HCT116 (cell line): Measurements from ENCODE around the gene ASGR1. TPM values are rescaled to one million over a fixed set of nuclear protein-coding genes. Genes with fewer than 3 reads are reported as not detected.

Source experiments
- ATAC-seq: fragments of 200-7000 bp; cut with Tn5 transposase; 2 replicates; pipeline ENCODE4 v1.9.1; 2020; ENCODE audit warnings: mild to moderate bottlenecking, moderate library complexity
- BruUV-seq: library from RNA; stranded (reverse); fragments of 400-500 nt; replicated peaks from 2 replicates; lab custom pipeline; 2021; lab: Mats Ljungman, UMichigan
- CTCF ChIA-PET: fragments of 300-600 bp; sonication (Branson Sonifier 250); formaldehyde crosslinking; loops from one replicate; lab custom pipeline; 2021; ENCODE audit warnings: antibody characterized with exemption; lab: Charles Lee
- POLR2A ChIA-PET: fragments of 300-600, 350-600 bp; sonication (Branson Sonifier 250); formaldehyde crosslinking; loops from one replicate; lab custom pipeline; 2021; ENCODE audit warnings: antibody characterized with exemption; lab: Charles Lee
- RAD21 ChIA-PET, 2 experiments: fragments of 300-600 bp; sonication (Branson Sonifier 250); formaldehyde crosslinking; loops; one replicate each; lab custom pipeline; 2023; ENCODE audit warnings: low total read pairs in 2 of 2; ENCODE audit not compliant: uncharacterized antibody in 2 of 2, unreplicated experiment in 2 of 2, low non-redundant PET in 1 of 2; lab: Charles Lee
- DNase-seq: peaks from one replicate; pipeline ENCODE4 v3.0.0-alpha.2; 2010; ENCODE audit warnings: low read depth, low spot score
- H2AFZ ChIP-seq: fragments of 200-600 bp; shearing (Covaris generic), sonication (generic); 2 replicates; pipeline ENCODE4 v1.6.1; 2017; ENCODE audit warnings: low read depth, mixed run types, mixed read lengths, antibody characterized with exemption, low read length; ENCODE audit not compliant: poor library complexity, severe bottlenecking
- H3K27ac ChIP-seq: 2 replicates; pipeline ENCODE4 v1.5.1; 2012; ENCODE audit warnings: low read depth, low read length
- H3K27me3 ChIP-seq: fragments of 200-600 bp; sonication (generic); 2 replicates; pipeline ENCODE4 v1.6.1; 2016; ENCODE audit warnings: mixed run types, low read length, mixed read lengths; ENCODE audit not compliant: insufficient read depth
- H3K36me3 ChIP-seq, 2 experiments: fragments of 200-500 bp in 1 of 2; fragments of 200-600 bp in 1 of 2; sonication (Bioruptor generic) in 1 of 2; sonication (generic) in 1 of 2; 2 replicates each; pipeline versions ENCODE4 v1.5.1 to v1.6.1; 2014 to 2016; ENCODE audit warnings: low read length in 2 of 2, inconsistent platforms in 1 of 2, mixed read lengths in 1 of 2, mixed run types in 1 of 2; ENCODE audit not compliant: insufficient read depth in 2 of 2, control insufficient read depth in 1 of 2
- H3K4me1 ChIP-seq, 2 experiments: fragments of 200-600 bp in 1 of 2; sonication (generic) in 1 of 2; 2 replicates each; pipeline versions ENCODE4 v1.5.1 to v1.6.1; 2012 to 2017; ENCODE audit warnings: low read length in 2 of 2, inconsistent platforms in 1 of 2, mild to moderate bottlenecking in 1 of 2, mixed read lengths in 1 of 2, mixed run types in 1 of 2, moderate library complexity in 1 of 2; ENCODE audit not compliant: insufficient read depth in 2 of 2, control insufficient read depth in 1 of 2
- H3K4me2 ChIP-seq: fragments of 200-600 bp; sonication (generic); 2 replicates; pipeline ENCODE4 v1.6.1; 2017; ENCODE audit warnings: mixed run types, low read length, mixed read lengths
- H3K4me3 ChIP-seq, 2 experiments: fragments of 200-600 bp in 1 of 2; sonication (generic) in 1 of 2; replicated peaks in 1 of 2; 2 replicates each; pipeline ENCODE4 v1.5.1; 2011 to 2016; ENCODE audit warnings: low read length in 2 of 2, control low read depth in 1 of 2, low read depth in 1 of 2, mild to moderate bottlenecking in 1 of 2, mixed read lengths in 1 of 2, mixed run types in 1 of 2
- H3K79me2 ChIP-seq: fragments of 200-600 bp; sonication (generic); 2 replicates; pipeline ENCODE4 v1.6.1; 2017; ENCODE audit warnings: mild to moderate bottlenecking, mixed run types, low read length, moderate library complexity, mixed read lengths; ENCODE audit not compliant: insufficient read depth
- H3K9ac ChIP-seq: fragments of 200-600 bp; sonication (generic); 2 replicates; pipeline ENCODE4 v1.6.1; 2016; ENCODE audit warnings: low read length, mixed read lengths
- H3K9me2 ChIP-seq: fragments of 200-600 bp; sonication (generic), shearing (Covaris generic); 2 replicates; pipeline ENCODE4 v1.6.1; 2017; ENCODE audit warnings: mixed run types, mild to moderate bottlenecking, moderate library complexity; ENCODE audit not compliant: insufficient read depth
- H3K9me3 ChIP-seq, 2 experiments: fragments of 200-500 bp in 1 of 2; fragments of 200-600 bp in 1 of 2; sonication (Bioruptor generic) in 1 of 2; sonication (generic) in 1 of 2; 2 replicates each; pipeline ENCODE4 v1.6.1; 2014 to 2017; ENCODE audit warnings: low read length in 2 of 2, mixed read lengths in 2 of 2, inconsistent platforms in 1 of 2, low read depth in 1 of 2, mild to moderate bottlenecking in 1 of 2, mixed run types in 1 of 2, moderate library complexity in 1 of 2; ENCODE audit not compliant: control insufficient read depth in 1 of 2, insufficient read depth in 1 of 2
- H4K20me1 ChIP-seq: fragments of 200-600 bp; sonication (generic), shearing (Covaris generic); 2 replicates; pipeline ENCODE4 v1.6.1; 2017; ENCODE audit warnings: mixed run types, mild to moderate bottlenecking, moderate library complexity; ENCODE audit not compliant: insufficient read depth
- CEBPB ChIP-seq: IDR thresholded peaks from 2 replicates; pipeline ENCODE4 v1.6.1; 2012; ENCODE audit warnings: low read depth
- ELF1 ChIP-seq: IDR thresholded peaks from 2 replicates; pipeline ENCODE4 v1.6.1; 2012; ENCODE audit warnings: low read depth, borderline replicate concordance
- EZH2 ChIP-seq: fragments of 200-600 bp; sonication (generic); IDR thresholded peaks from 2 replicates; pipeline ENCODE4 v1.6.1; 2017; ENCODE audit warnings: antibody characterized with exemption, mixed run types
- EZH2phosphoT487 ChIP-seq: fragments of 200-600 bp; IDR thresholded peaks from 2 replicates; pipeline ENCODE4 v1.6.1; 2018; ENCODE audit warnings: antibody characterized with exemption, borderline replicate concordance
- POLR2A ChIP-seq: IDR thresholded peaks from 2 replicates; pipeline ENCODE4 v1.7.0; 2011; ENCODE audit warnings: borderline replicate concordance; ENCODE audit not compliant: insufficient read depth, insufficient read length; ENCODE audit errors: extremely low read depth
- RAD21 ChIP-seq: IDR thresholded peaks from 2 replicates; pipeline ENCODE4 v1.6.1; 2012; ENCODE audit warnings: low read depth, mild to moderate bottlenecking
- REST ChIP-seq: IDR thresholded peaks from 2 replicates; pipeline ENCODE4 v1.6.1; 2012; ENCODE audit warnings: low read depth
- SIN3A ChIP-seq: IDR thresholded peaks from 2 replicates; pipeline ENCODE4 v1.6.1; 2012; ENCODE audit warnings: low read depth
- SP1 ChIP-seq: IDR thresholded peaks from 2 replicates; pipeline ENCODE4 v1.6.1; 2012; ENCODE audit warnings: low read depth
- SRF ChIP-seq: IDR thresholded peaks from 2 replicates; pipeline ENCODE4 v1.6.1; 2012; ENCODE audit warnings: low read depth
- TCF7L2 ChIP-seq: IDR thresholded peaks from 2 replicates; pipeline ENCODE4 v1.7.0; 2011; ENCODE audit warnings: borderline replicate concordance, inconsistent platforms; ENCODE audit not compliant: insufficient read depth, insufficient read length; ENCODE audit errors: extremely low read depth
- YY1 ChIP-seq: IDR thresholded peaks from 2 replicates; pipeline ENCODE4 v1.6.1; 2011; ENCODE audit warnings: low read length, low read depth, moderate library complexity, mild to moderate bottlenecking; ENCODE audit not compliant: insufficient replicate concordance; ENCODE audit errors: extremely low read depth
- ZNF274 ChIP-seq: fragments of 200-500 bp; sonication (Bioruptor generic); IDR thresholded peaks from 2 replicates; pipeline ENCODE4 v1.6.1; 2014; ENCODE audit warnings: mild to moderate bottlenecking, low read depth, low read length, inconsistent platforms
- intact Hi-C: fragments of 100-400 bp; cut with micrococcal nuclease; formaldehyde crosslinking; loops from 2 replicates; pipeline ENCODE4 v1.10.0; 2022
- total RNA-seq: library from RNA; stranded (reverse); gene quantifications from one replicate; pipeline ENCODE4 v1.2.1, GENCODE V29; 2021; ENCODE audit not compliant: unreplicated experiment
- TF ChIP-seq, protein P1 (sequence below): IDR thresholded peaks from 2 replicates; pipeline ENCODE4 v1.6.1; 2011; ENCODE audit warnings: mild to moderate bottlenecking, low read length, moderate library complexity; ENCODE audit not compliant: insufficient replicate concordance; ENCODE audit errors: extremely low read depth
- TF ChIP-seq, protein P2 (sequence below): IDR thresholded peaks from 2 replicates; pipeline ENCODE4 v1.6.1; 2012

The ASGR1 gene
- total RNA-seq, 1 experiment from 2014 or later = 1.2 TPM

DNA sequence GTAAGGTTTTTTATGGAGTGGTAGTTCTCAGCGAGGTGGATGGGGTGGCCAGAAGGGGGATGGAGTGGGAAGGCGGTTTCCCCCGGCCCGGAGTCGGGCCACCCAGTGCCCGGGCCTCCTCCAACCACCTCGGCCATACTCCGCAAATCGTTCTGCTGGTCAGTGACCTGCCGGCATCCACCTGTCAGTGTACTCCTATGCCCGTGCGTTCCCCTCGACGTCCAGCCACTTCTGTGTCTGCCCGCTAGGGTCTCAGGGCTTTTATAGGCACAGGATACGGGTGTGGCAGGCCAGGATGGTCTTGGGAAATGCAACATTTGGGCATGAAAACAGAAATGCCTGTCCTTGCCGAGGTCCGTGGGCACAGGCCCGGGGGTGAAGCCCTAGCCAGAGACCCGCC, 45.3 kb downstream of the ASGR1 start:
- intact Hi-C loops = no loop called here
- TF ChIP-seq EZH2phosphoT487 (no peak), ELF1 (no peak), SRF (no peak), SIN3A (no peak), CEBPB (no peak), TCF7L2 (no peak), POLR2A (no peak), EZH2 (no peak), ZNF274 (no peak), RAD21 (no peak), SP1 (no peak), YY1 (no peak), REST (no peak)
- TF ChIP-seq, protein P1, sequence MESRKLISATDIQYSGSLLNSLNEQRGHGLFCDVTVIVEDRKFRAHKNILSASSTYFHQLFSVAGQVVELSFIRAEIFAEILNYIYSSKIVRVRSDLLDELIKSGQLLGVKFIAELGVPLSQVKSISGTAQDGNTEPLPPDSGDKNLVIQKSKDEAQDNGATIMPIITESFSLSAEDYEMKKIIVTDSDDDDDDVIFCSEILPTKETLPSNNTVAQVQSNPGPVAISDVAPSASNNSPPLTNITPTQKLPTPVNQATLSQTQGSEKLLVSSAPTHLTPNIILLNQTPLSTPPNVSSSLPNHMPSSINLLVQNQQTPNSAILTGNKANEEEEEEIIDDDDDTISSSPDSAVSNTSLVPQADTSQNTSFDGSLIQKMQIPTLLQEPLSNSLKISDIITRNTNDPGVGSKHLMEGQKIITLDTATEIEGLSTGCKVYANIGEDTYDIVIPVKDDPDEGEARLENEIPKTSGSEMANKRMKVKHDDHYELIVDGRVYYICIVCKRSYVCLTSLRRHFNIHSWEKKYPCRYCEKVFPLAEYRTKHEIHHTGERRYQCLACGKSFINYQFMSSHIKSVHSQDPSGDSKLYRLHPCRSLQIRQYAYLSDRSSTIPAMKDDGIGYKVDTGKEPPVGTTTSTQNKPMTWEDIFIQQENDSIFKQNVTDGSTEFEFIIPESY = no peak
- TF ChIP-seq, protein P2, sequence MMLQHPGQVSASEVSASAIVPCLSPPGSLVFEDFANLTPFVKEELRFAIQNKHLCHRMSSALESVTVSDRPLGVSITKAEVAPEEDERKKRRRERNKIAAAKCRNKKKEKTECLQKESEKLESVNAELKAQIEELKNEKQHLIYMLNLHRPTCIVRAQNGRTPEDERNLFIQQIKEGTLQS = no peak
- H3K36me3 ChIP-seq = no peaks in the 10 kb centered on the region
- DNase-seq (no peak), ATAC-seq (no peak)
- no peak overlapping the region for H3K4me3 ChIP-seq
- peaks cover 4 to 12% of the 10 kb centered on the region in 2 experiments for H3K4me1 ChIP-seq
- H3K79me2 ChIP-seq = no peaks in the 10 kb centered on the region
- H2AFZ ChIP-seq = peak overlapping the region; percentile 41
- CTCF ChIA-PET = interaction anchor here (0.6 to 4.7 kb wide), 9 partner anchors 74 to 98 kb away, joined by 3 to 62 read pairs (median 5); partner anchors contain the start of genes ACADVL, DLG4, SLC16A11 and SLC16A13
- POLR2A ChIA-PET = no interaction called here
- no peaks in the 10 kb centered on the region for H3K9me3 ChIP-seq
- BruUV-seq = no TSS peak
- H3K4me2 ChIP-seq = no peak overlapping the region
- no peaks in the 10 kb centered on the region for H3K27me3 ChIP-seq
- no peaks in the 10 kb centered on the region for H4K20me1 ChIP-seq
- no peaks in the 10 kb centered on the region for H3K9me2 ChIP-seq
- no peak overlapping the region for H3K9ac ChIP-seq
- H3K27ac ChIP-seq = no peak overlapping the region
- RAD21 ChIA-PET = interaction anchor here in 1 of 2 experiments (1.2 kb wide), 1 partner anchor 88 kb away, joined by 5 read pairs; no protein-coding TSS in a partner anchor
